ENCODE results near the gene NR2E1. TPM values are rescaled to one million over a fixed set of nuclear protein-coding genes. Genes with fewer than 3 reads are reported as not detected.

The NR2E1 gene
- total RNA-seq, 1 experiment from 2014 or later: 0.31 TPM

DNA sequence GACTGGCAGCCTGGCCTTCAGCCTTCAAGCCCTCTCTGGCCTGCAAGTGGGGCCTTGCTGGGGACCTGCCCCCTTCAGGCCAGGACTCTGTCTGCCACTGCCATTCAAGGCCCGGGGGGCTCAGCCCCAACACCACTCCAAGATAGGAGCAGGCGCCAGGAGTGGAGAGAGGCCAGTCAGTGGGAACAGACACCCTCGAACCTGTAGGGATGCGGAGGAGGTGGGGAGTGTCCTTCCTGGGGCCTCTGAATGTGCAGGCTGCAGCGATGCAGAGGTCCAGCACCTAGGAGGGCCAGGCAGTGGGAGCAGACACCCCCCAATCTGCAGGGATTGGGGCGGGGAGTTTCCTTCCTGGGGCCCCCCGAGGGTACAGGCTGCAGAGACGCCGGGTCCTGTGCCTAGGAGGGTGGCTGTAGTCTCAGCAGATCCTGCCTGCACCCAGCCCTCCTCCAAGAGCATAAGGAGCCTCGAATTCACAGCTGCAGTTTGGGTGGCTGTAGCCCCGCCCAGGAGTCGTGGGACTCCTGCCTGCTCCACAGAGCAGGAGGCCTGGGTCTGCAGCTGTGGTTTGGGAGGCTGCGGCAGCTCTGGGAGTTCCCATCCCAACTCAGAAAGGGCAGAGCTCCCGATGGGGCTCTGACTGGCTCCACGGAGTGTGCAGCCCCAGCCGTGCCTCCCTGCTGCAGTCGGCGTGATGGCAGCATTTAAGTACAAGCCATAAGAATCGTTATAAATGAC lies 33.1 kb downstream of the NR2E1 start:
- no peak for DNase-seq (ENCODE audit: low spot score)
- in situ Hi-C loops (cut with HindIII; ENCODE audit: low sequenced_read_pairs): no loop called here

DNA sequence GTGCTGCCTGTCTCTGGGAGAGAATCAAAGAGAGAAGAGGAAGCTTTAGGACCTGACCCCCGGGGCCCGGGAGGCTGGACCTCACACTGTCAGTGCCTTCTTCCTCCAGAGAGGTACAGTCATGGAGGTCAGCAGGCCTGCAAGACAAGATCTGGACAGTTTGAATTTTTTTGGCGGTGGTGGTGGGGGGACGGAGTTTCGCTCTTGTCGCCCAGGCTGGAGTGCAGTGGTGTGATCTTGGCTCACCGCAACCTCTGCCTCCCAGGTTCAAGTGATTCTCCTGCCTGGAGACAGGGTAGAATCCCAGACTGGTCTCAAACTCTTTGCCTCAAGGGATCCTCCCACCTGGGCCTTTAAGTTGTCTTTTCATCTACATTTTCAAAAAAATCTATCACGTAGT lies 34.4 kb downstream of the NR2E1 start:
- no peak for DNase-seq (ENCODE audit: low spot score)
- in situ Hi-C loops (cut with HindIII; ENCODE audit: low sequenced_read_pairs): no loop called here

DNA sequence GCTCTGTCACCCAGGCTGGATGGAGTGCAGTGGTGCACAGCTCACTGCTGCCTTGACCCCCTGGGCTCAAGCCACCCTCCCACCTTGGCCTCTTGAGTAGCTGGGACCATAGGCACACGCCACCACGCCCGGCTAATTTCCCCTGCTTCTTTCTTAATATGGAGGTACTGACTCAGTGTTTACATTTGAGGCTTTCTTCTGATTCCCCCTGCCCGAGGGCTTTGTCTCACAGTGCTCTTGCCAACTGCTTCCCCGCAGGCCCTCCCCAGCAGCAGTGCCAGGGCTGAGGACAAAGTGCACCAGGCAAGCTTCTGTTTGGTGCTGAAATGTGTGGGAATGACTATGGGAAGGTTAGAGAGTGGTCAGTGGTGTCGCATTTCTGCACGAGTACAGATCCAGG lies 34.8 kb downstream of the NR2E1 start:
- in situ Hi-C loops (cut with HindIII; ENCODE audit: low sequenced_read_pairs): no loop called here
- no peak for DNase-seq (ENCODE audit: low spot score)

DNA sequence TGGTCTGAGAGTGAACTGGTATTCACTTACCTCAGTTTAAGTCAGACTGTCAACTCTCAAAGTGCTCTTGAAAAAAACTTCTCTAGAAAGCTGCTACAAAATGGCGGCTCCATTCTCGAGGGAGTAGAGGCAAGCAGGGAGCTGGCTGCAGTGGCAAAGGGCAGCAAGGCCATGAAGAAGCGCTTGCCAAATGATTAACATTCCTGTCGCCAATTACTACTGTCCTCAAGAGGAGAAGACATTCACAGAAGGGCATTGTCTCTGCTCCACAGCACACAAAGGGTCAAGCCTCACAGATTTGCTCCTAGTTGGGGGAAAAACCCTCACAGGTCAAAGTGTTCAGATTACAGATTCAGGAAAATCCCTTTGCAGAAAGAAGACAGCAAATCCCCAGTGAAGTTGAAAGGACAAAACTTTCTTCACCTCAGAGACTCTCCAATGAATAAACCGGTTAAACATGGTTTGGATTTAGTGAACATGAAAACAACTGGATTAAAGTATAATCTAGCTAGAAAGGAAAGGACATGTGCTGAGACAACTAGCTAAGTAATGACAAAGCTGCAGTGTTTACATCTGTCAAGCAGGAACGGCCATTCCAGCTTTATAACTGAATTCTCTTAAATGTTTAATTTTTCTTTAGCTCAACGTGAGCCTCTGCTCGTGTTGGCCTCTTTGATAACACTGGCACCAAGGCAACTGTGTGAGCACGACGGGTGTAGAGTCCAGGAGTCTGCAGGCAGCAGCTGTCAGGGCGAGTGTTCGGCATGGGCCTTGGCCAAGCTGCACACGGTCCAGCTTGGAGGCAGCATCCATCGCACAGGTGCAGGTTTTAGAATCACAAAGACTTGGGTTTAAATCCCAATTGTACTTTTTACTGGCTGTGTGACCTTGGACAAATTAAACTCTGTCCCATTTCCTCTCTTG lies 37.6 kb downstream of the NR2E1 start:
- in situ Hi-C loops (cut with HindIII; ENCODE audit: low sequenced_read_pairs): no loop called here

DNA sequence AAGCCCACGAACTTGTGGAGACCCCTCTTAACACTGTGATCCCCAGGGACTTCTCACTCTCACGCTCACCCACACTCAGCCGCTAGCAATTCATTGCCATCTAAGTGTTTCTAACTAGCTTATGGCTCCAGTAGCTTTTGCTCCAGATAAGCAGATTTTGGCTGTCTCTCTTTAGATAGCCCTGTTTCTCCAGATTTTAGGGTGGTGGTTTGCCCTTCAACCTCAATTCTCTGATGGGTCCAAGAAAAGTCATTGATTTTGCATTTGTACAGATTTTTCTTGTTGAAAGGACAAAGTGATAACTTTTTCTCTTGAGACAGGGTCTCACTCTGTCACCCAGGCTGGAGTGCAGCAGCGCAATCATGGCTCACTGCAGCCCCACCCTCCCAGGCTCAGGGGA lies 41.2 kb downstream of the NR2E1 start:
- in situ Hi-C loops (cut with HindIII; ENCODE audit: low sequenced_read_pairs): no loop called here
- DNase-seq (ENCODE audit: low spot score): no peak

More for the DNA sequence above, 37.6 kb downstream of the NR2E1 start:
- peak; percentile 65 for DNase-seq (ENCODE audit: low spot score)

DNA sequence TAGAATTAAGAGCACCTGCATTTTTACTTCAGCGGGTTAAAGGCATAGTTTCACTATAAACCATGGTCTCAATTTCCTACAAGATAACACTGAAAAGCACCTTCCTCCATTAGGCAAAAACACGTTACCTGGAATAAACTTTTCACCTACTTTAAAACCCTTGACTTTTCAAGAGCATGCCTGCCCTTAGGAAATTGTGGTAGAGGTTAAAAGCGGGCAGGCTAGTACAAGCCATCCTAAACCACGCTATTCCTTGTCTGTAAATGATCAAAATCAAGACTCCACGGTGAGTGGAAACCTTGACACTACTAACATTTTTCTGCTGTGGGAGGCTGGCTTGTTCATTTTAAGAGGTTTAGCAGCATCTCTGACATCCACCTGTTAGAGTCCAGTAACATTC lies 43.9 kb downstream of the NR2E1 start:
- no peak for DNase-seq (ENCODE audit: low spot score)
- in situ Hi-C loops (cut with HindIII; ENCODE audit: low sequenced_read_pairs): no loop called here

DNA sequence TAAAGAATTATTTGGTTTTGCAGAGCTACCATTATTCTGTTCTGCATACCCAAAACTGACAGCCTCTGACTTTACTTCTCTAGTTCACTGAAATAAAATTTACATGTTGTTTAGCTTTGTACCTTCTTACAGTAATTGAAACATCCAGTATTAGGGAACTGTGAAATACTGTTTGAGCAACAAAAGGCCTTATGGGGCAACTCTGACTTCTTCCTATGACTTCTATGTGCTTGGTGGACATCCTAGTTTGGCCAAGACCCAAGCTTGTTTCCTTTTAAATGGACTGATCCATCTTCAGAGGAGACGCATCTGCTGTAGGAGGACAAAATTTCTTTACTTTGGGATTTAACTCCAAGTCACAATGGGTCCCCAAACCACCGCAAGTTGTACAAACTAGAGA lies 44.7 kb downstream of the NR2E1 start:
- no peak for DNase-seq (ENCODE audit: low spot score)
- in situ Hi-C loops (cut with HindIII; ENCODE audit: low sequenced_read_pairs): no loop called here

DNA sequence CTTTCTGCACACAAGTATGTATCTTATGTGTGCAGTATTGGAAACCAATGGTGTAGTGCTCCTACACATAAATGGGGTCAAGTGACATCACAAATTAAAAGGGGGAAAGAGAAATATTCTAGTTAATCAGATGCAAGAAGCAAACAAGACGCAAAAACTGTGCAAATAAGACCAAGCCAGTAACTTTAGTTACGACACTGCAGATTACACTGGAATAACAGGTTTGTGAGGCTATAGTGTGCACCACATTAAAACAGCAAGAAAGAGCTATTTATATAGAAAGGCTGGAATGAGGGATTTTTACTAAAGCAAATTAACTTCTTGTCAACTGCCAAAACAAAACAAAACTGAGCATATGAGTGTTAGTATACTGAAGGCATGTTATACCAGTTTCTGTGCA lies 45.8 kb downstream of the NR2E1 start:
- DNase-seq (ENCODE audit: low spot score): no peak
- in situ Hi-C loops (cut with HindIII; ENCODE audit: low sequenced_read_pairs): no loop called here

DNA sequence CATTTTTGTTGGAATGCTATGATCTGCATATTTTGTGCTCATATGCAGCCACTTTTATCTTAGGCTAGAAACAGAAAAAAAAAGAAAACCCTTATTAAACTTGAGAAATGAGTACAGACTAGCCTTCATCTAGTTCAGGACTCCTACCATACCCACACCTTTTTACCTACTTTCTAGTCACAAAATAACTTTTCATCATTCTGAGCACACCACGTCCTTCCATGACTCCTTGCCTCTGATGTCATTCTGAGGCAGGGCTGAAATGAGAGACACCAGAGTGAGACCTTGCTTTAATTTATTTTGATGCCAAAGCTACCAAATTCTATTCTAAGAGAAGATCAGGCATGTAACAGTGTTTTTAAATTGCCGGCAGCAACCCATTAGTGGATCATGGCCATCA lies 56.2 kb downstream of the NR2E1 start:
- DNase-seq (ENCODE audit: low spot score): no peak
- in situ Hi-C loops (cut with HindIII; ENCODE audit: low sequenced_read_pairs): no loop called here

DNA sequence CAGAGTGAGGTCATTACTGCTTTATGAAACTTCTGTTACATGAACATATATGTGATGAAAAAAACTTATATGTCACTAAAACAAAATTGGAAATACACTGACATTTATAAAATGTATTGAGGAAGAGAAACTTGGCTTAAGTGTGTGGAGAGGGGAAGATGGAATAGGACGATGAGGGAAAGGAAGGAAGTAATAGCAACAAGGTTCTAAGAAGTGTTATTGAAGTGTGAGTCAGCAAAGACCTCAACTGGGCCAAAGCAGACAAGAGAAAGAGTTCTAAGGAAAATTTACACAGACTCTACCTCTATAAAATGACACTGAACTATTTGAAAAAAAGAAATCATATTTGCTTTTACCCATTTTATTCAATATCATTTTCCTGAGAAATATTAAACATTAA lies 56.7 kb downstream of the NR2E1 start:
- DNase-seq (ENCODE audit: low spot score): no peak
- in situ Hi-C loops (cut with HindIII; ENCODE audit: low sequenced_read_pairs): no loop called here

DNA sequence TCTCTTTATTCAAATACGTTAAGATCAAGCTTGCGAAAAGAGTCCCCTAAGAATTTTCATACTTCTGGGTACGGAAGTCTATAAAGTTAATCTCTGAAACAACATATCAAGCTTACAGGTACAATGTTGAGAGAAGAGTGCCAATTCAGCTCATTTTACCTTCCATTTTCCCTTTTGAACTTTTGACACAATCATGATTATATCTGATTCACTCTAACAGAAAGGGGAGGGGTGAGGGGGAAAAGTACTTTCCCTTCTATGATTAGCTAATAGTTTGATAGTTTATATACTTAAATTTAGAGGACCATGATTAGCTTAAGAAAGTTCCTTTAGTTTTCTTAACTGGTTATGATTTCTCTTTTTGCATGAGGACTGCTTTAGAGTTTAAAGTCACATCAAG lies 61.5 kb downstream of the NR2E1 start:
- in situ Hi-C loops (cut with HindIII; ENCODE audit: low sequenced_read_pairs): no loop called here
- no peak for DNase-seq (ENCODE audit: low spot score)

DNA sequence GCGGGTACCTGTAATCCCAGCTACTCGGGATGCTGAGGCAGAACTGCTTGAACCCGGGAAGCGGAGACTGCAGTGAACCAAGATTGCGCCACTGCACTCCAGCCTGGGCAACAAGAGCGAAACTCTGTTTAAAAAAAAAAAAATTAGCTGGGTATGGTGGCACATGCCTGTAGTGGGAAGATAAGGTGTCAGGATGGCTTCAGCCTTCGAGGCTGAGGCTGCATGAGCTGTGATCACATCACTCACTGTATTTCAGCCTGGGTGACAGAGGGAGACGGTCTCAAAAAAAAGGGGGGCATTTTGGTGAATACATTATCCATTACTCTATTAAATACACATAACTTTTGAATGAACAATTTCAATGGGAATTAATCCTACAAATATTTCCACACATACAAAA lies 62.6 kb downstream of the NR2E1 start:
- in situ Hi-C loops (cut with HindIII; ENCODE audit: low sequenced_read_pairs): no loop called here

DNA sequence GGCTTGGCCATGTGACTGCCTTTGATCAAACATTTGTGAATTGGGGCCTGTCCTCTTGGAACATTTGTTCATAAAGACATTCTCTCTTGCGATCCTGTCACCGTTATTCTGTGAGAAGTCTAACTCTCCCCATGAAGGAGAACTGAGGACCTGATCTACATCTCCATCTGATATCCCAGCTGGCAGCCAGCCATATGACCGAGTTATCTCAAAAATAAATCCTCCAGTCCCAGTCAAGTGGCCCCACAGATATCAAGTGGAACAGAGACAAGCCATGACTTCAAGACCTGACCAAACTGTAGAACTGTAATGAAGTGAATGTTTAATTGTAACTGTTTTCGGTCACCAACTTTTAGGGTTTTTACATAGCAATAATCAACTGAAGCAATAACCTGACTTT lies 69.3 kb downstream of the NR2E1 start:
- peak; percentile 37 for DNase-seq (ENCODE audit: low spot score)
- in situ Hi-C loops (cut with HindIII; ENCODE audit: low sequenced_read_pairs): no loop called here

More for the DNA sequence above, 62.6 kb downstream of the NR2E1 start:
- no peak for DNase-seq (ENCODE audit: low spot score)

DNA sequence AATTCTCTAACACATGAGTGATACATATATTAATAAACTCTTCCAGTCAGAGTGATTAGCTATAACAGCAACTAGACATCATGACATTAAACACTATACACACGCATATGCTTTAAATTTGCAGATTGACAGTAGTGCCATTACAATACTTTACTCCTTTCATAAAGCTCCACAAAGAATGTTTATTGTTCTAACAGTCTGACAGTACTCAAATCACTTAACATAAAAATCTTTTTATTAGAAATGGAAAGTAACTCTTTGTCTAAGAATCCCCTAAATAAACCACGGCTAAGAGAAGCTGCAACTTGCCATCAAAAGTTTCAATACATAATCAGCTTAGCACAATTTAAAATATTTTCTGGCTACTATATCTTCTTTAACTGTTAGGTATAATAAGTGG lies 71.0 kb downstream of the NR2E1 start:
- in situ Hi-C loops (cut with HindIII; ENCODE audit: low sequenced_read_pairs): no loop called here
- no peak for DNase-seq (ENCODE audit: low spot score)

DNA sequence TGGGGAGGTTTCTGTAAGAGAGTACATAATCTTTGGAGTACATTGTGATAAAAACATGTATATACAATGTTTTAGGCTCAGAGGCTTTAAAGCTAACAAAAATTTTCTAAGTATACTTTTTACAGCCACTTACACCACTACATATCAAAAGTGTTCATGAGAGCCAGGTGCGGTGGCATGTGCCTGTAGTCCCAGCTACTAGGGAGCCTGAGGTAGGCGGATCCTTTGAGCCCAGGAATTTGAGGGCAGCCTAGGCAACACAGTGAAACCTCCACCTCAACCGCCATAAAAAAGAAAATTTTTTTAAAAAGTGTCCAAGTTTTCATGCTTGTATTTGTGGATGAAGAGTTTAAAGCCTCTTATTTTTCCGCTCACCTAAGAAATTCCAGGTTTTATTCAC lies 72.5 kb downstream of the NR2E1 start:
- in situ Hi-C loops (cut with HindIII; ENCODE audit: low sequenced_read_pairs): no loop called here
- DNase-seq (ENCODE audit: low spot score): no peak

Other genes starting within 250 kb of the NR2E1 start
- 2.3 and 20.2 TPM in 2 replicates for gene SEC63, start 207.8 kb upstream of the NR2E1 start, total RNA-seq (2014; rRNA removed; shearing (Covaris generic))
- 23.0 and 39.2 TPM in 2 replicates for gene OSTM1, start 91.3 kb upstream of the NR2E1 start, total RNA-seq (2014; rRNA removed; shearing (Covaris generic))
- gene SNX3, start 95.0 kb downstream of the NR2E1 start, total RNA-seq (2014; rRNA removed; shearing (Covaris generic)): 204 and 244 TPM in 2 replicates
- gene AFG1L, start 129.0 kb downstream of the NR2E1 start, total RNA-seq (2014; rRNA removed; shearing (Covaris generic)): 9.5 and 11.1 TPM in 2 replicates

Data from G401 (cell line).